Muscle of leg (tissue), 11 donors: ENCODE data around the gene TK1. TPM values are rescaled to one million over a fixed set of nuclear protein-coding genes. Genes with fewer than 3 reads are reported as not detected.

ENCODE experiments used
- DNase-seq: peaks from one replicate; pipeline ENCODE4 v3.0.0; 2013
- H3K27ac ChIP-seq: one replicate; pipeline ENCODE4 v1.5.1; 2013; ENCODE audit warnings: mild to moderate bottlenecking, low read length, control low read depth
- H3K27me3 ChIP-seq: one replicate; pipeline ENCODE4 v1.6.1; 2013; ENCODE audit warnings: low read length; ENCODE audit not compliant: control insufficient read depth, insufficient read depth
- H3K36me3 ChIP-seq: one replicate; pipeline ENCODE4 v1.6.1; 2013; ENCODE audit warnings: low read length; ENCODE audit not compliant: control insufficient read depth, insufficient read depth
- H3K4me1 ChIP-seq: one replicate; pipeline ENCODE4 v1.6.1; 2013; ENCODE audit warnings: low read length; ENCODE audit not compliant: control insufficient read depth, insufficient read depth
- H3K4me3 ChIP-seq: one replicate; pipeline ENCODE4 v1.5.1; 2013; ENCODE audit warnings: low read length, control low read depth
- H3K9me3 ChIP-seq: replicated peaks from 2 replicates; pipeline ENCODE4 v1.6.1; 2013; ENCODE audit warnings: low read depth, low read length; ENCODE audit not compliant: control insufficient read depth
- WGBS: methylation state at CpG from one replicate; pipeline ENCODE4 v1.1.5; 2013; ENCODE audit warnings: missing lambda C conversion rate; ENCODE audit not compliant: insufficient coverage; 5-methylcytosine and 5-hydroxymethylcytosine counted together
- polyA plus RNA-seq, 8 donors: library from polyadenylated mRNA; unstranded; fragments of 120-200 nt; gene quantifications; one replicate each; pipeline versions ENCODE4 v1.2.1 to v1.2.3, GENCODE V29; 2013; ENCODE audit warnings: inconsistent platforms in 1 of 8, low replicate concordance in 1 of 8; ENCODE audit not compliant: insufficient read length in 8 of 8, insufficient read depth in 1 of 8
- total RNA-seq: library from RNA; stranded (reverse); fragments of 120-200 nt; gene quantifications from one replicate; pipeline ENCODE4 v1.2.4, GENCODE V29; 2013

TK1 gene
- total and polyA plus RNA-seq, 9 donors: 11.8 to 31.6 (median 27.5) TPM

GRCh38 chr17:78154903-78155811 lies 31.7 kb downstream of the TK1 start:
- Histone ChIP-seq H3K4me3 (no peak overlapping the region), H3K27me3 (no peaks in the 10 kb centered on the region), H3K9me3 (no peaks in the 10 kb centered on the region), H3K4me1 (peaks cover 9% of the 10 kb centered on the region), H3K36me3 (no peaks in the 10 kb centered on the region), H3K27ac (no peak overlapping the region)
- 77% methylated on average over 5 of the region's 11 CpGs for WGBS
- DNase-seq: no peak

- Histone ChIP-seq H3K27ac (no peak overlapping the region), H3K4me1 (peaks cover 17% of the 10 kb centered on the region), H3K9me3 (no peaks in the 10 kb centered on the region), H3K4me3 (no peak overlapping the region), H3K36me3 (no peaks in the 10 kb centered on the region), H3K27me3 (no peaks in the 10 kb centered on the region)
- DNase-seq: no peak
- 64% methylated on average over 4 of the region's 7 CpGs for WGBS
Observed at GRCh38 chr17:78151514-78152008, 35.3 kb downstream of the TK1 start.

- DNase-seq: no peak
- H3K36me3 ChIP-seq: no peaks in the 10 kb centered on the region
- no peak overlapping the region for H3K27ac ChIP-seq
- H3K27me3 ChIP-seq: no peaks in the 10 kb centered on the region
- 51% methylated on average over 14 of the region's 14 CpGs for WGBS
- H3K9me3 ChIP-seq: no peaks in the 10 kb centered on the region
- H3K4me1 ChIP-seq: peaks cover 45% of the 10 kb centered on the region
- H3K4me3 ChIP-seq: no peak overlapping the region
Observed at GRCh38 chr17:78148286-78149016, 38.4 kb downstream of the TK1 start.

- no peaks in the 10 kb centered on the region for H3K9me3 ChIP-seq
- 68% methylated on average over 6 of the region's 8 CpGs for WGBS
- H3K4me1 ChIP-seq: peaks cover 51% of the 10 kb centered on the region
- H3K27me3 ChIP-seq: no peaks in the 10 kb centered on the region
- no peak for DNase-seq
- H3K36me3 ChIP-seq: no peaks in the 10 kb centered on the region
- H3K27ac ChIP-seq: no peak overlapping the region
- H3K4me3 ChIP-seq: no peak overlapping the region
Observed at GRCh38 chr17:78147315-78147998, 39.4 kb downstream of the TK1 start.

- DNase-seq: no peak
- no peak overlapping the region for H3K27ac ChIP-seq
- H3K4me1 ChIP-seq: peaks cover 57% of the 10 kb centered on the region
- H3K4me3 ChIP-seq: no peak overlapping the region
- H3K9me3 ChIP-seq: no peaks in the 10 kb centered on the region
- 70% methylated on average over 2 of the region's 6 CpGs for WGBS
- no peaks in the 10 kb centered on the region for H3K27me3 ChIP-seq
- H3K36me3 ChIP-seq: no peaks in the 10 kb centered on the region
Observed at GRCh38 chr17:78146881-78147280, 40.0 kb downstream of the TK1 start.

- WGBS: 100% methylated on average over 1 of the region's 7 CpGs
- Histone ChIP-seq H3K4me1 (peaks cover 57% of the 10 kb centered on the region), H3K4me3 (no peak overlapping the region), H3K9me3 (no peaks in the 10 kb centered on the region), H3K36me3 (no peaks in the 10 kb centered on the region), H3K27me3 (no peaks in the 10 kb centered on the region), H3K27ac (no peak overlapping the region)
- DNase-seq: no peak
Observed at GRCh38 chr17:78146471-78146869, 40.4 kb downstream of the TK1 start.

GRCh38 chr17:78144736-78145641 lies 41.9 kb downstream of the TK1 start:
- WGBS: 42% methylated on average over 17 of the region's 18 CpGs
- Histone ChIP-seq H3K27me3 (no peaks in the 10 kb centered on the region), H3K27ac (peak overlapping the region; percentile 72), H3K9me3 (no peaks in the 10 kb centered on the region), H3K36me3 (no peaks in the 10 kb centered on the region), H3K4me3 (no peak overlapping the region), H3K4me1 (peaks cover 64% of the 10 kb centered on the region)
- DNase-seq: peak; percentile 86

- Histone ChIP-seq H3K9me3 (no peaks in the 10 kb centered on the region), H3K27ac (peak overlapping the region; percentile 50), H3K4me1 (peaks cover 64% of the 10 kb centered on the region), H3K27me3 (no peaks in the 10 kb centered on the region), H3K36me3 (no peaks in the 10 kb centered on the region), H3K4me3 (no peak overlapping the region)
- DNase-seq: peak; percentile 95
- 40% methylated on average over 9 of the region's 11 CpGs for WGBS
Observed at GRCh38 chr17:78144147-78144719, 42.6 kb downstream of the TK1 start.
